Esophagus (tissue), 2 donors: ENCODE data around the gene ATXN7L1. TPM values are rescaled to one million over a fixed set of nuclear protein-coding genes. Genes with fewer than 3 reads are reported as not detected.
"Not testable (repeated sequence)": the region's sequence is repeated elsewhere in the genome, so short reads cannot be mapped to it uniquely, and the experiment has no call there.

Experiments
- H3K27ac ChIP-seq, 2 donors: one replicate each; pipeline ENCODE4 v1.5.1; 2013; ENCODE audit warnings: low read depth in 2 of 2, mild to moderate bottlenecking in 2 of 2, inconsistent platforms in 1 of 2, low read length in 1 of 2, moderate library complexity in 1 of 2
- H3K27me3 ChIP-seq, 2 donors: one replicate each; pipeline ENCODE4 v1.6.1; 2013; ENCODE audit warnings: low read length in 2 of 2, control low read depth in 1 of 2, mild to moderate bottlenecking in 1 of 2; ENCODE audit not compliant: insufficient read depth in 2 of 2, control insufficient read depth in 1 of 2
- H3K36me3 ChIP-seq, 2 donors: one replicate each; pipeline ENCODE4 v1.6.1; 2013; ENCODE audit warnings: low read length in 1 of 2; ENCODE audit not compliant: control insufficient read depth in 2 of 2, insufficient read depth in 2 of 2
- H3K4me1 ChIP-seq, 2 donors: one replicate each; pipeline ENCODE4 v1.6.1; 2013; ENCODE audit warnings: low read length in 1 of 2; ENCODE audit not compliant: control insufficient read depth in 2 of 2, insufficient read depth in 2 of 2
- H3K4me3 ChIP-seq, 2 donors: one replicate each; pipeline ENCODE4 v1.5.1; 2013; ENCODE audit warnings: low read length in 2 of 2, mild to moderate bottlenecking in 2 of 2, low read depth in 1 of 2, moderate library complexity in 1 of 2
- H3K9me3 ChIP-seq, 2 donors: one replicate each; pipeline ENCODE4 v1.6.1; 2013; ENCODE audit warnings: mild to moderate bottlenecking in 2 of 2, low read depth in 1 of 2, low read length in 1 of 2, moderate library complexity in 1 of 2; ENCODE audit not compliant: control insufficient read depth in 2 of 2, insufficient read depth in 1 of 2
- WGBS, 2 donors: extraction: QIAGEN DNeasy Blood & Tissue Kit; methylation state at CpG; one replicate each; pipeline ENCODE4 v1.1.7; 2013; 5-methylcytosine and 5-hydroxymethylcytosine counted together
- polyA plus RNA-seq, 2 donors: library from polyadenylated mRNA; stranded (reverse); fragments of 200-250 nt; gene quantifications; one replicate each; pipeline ENCODE4 v1.2.3, GENCODE V29; 2013
- donor health status: healthy with polysubstance abuse.
- donor health status: Bipolar disorder and iron deficiency.

Gene ATXN7L1
- polyA plus RNA-seq, 2 donors, result 4.0 to 4.8 TPM

DNA sequence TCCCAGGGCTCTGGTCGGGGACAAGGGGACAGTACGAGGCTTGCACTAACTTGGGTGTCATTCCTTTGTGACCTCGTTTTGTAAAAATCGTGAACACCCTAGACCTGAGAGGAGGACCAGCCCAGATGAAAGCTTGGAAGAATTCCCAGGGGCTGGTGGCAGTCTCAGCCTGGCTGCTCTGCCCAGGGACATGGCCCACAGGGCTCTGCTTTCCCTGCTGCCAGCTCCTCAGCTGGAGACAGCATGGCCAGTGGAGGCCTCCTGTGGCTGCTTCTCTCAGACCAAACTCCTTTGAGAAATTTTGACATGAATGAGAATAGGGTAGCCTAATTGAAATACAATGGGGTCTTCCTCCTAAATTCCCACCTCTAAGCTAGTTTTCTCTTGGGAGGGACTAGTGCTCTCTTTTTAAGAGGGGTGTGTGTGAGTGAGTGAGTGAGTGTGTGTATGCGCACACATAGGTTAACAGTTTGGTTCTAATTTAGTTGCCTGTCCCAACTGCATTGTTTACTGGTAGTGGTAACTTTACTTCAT, 154.8 kb downstream of the ATXN7L1 start:
- Histone ChIP-seq H3K36me3 (peaks cover 0 to 2% of the 10 kb centered on the region in 2 donors), H3K27me3 (no peaks in the 10 kb centered on the region), H3K4me1 (no peaks in the 10 kb centered on the region), H3K4me3 (no peak overlapping the region), H3K27ac (no peak overlapping the region), H3K9me3 (no peaks in the 10 kb centered on the region)
- WGBS, 2 donors, result 94% methylated on average over 5 of the region's 5 CpGs

- Histone ChIP-seq H3K36me3 (no peaks in the 10 kb centered on the region), H3K4me1 (no peaks in the 10 kb centered on the region), H3K4me3 (no peak overlapping the region), H3K9me3 (no peaks in the 10 kb centered on the region), H3K27me3 (no peaks in the 10 kb centered on the region), H3K27ac (no peak overlapping the region)
- WGBS, 2 donors, result 93% methylated on average over 4 of the region's 4 CpGs
These were observed 156.5 kb downstream of the ATXN7L1 start for GRCh38 chr7:105719919-105720318.

DNA sequence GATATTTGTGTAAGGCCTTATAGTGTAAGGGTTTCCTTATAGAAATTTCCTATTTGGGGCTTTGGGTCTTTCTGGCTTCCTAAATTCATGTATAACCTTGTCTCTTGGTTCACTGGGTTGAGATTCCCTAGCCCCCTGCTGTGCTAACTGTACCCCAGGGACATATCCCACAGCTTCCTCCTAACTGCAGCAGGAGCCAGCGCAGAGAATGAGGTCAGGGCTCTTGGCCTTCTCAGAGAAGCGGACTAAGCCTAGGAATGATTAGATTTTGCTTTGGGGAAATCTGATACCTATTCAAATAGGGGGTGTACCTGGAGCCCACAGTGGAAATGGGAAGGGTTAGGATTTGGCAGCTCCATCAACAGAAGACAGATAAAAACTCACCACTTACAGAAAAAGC, 157.0 kb downstream of the ATXN7L1 start:
- no peaks in the 10 kb centered on the region for H3K4me1 ChIP-seq
- H3K9me3 ChIP-seq, result no peaks in the 10 kb centered on the region
- no peaks in the 10 kb centered on the region for H3K27me3 ChIP-seq
- H3K4me3 ChIP-seq, result no peak overlapping the region
- no peak overlapping the region for H3K27ac ChIP-seq
- no peaks in the 10 kb centered on the region for H3K36me3 ChIP-seq
- WGBS, 2 donors, result 91 to 94% methylated on average over 2 of the region's 2 CpGs

DNA sequence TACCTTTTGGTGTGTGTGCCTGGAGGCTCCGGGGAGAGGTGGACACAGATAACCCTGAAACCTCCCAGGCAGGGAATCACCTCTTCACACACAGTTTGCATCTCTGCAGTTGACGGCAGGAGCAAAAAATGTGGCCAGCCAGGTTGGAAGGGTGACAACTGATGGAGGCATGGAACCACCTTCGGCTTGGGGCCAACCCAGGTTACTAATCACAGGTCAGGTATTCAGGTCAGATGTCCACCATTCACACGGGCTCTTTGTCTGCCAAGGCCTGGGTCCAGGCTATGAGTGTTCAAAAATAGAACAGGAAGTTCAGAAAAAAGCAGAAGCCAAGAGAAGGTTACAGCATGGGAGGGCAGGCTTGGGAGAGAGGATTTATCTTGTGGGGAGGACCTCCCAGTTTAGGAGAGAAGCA, 157.9 kb downstream of the ATXN7L1 start:
- Histone ChIP-seq H3K27me3 (no peaks in the 10 kb centered on the region), H3K27ac (no peak overlapping the region), H3K4me3 (no peak overlapping the region), H3K9me3 (no peaks in the 10 kb centered on the region), H3K4me1 (no peaks in the 10 kb centered on the region), H3K36me3 (no peaks in the 10 kb centered on the region)
- 67 to 71% methylated on average over 4 of the region's 4 CpGs for WGBS, 2 donors

GRCh38 chr7:105715528-105715927, 160.9 kb downstream of the ATXN7L1 start:
- Histone ChIP-seq H3K9me3 (peaks cover 6 to 10% of the 10 kb centered on the region in 2 donors), H3K4me1 (no peaks in the 10 kb centered on the region), H3K27me3 (no peaks in the 10 kb centered on the region), H3K36me3 (no peaks in the 10 kb centered on the region), H3K4me3 (no peak overlapping the region), H3K27ac (no peak overlapping the region)

GRCh38 chr7:105713488-105714465, 162.6 kb downstream of the ATXN7L1 start:
- H3K9me3 ChIP-seq, result peaks cover 6 to 10% of the 10 kb centered on the region in 2 donors
- no peaks in the 10 kb centered on the region for H3K4me1 ChIP-seq
- H3K36me3 ChIP-seq, result no peaks in the 10 kb centered on the region
- H3K27me3 ChIP-seq, result no peaks in the 10 kb centered on the region
- no peak overlapping the region for H3K4me3 ChIP-seq
- H3K27ac ChIP-seq, result no peak overlapping the region
- WGBS, 2 donors, result 70 to 85% methylated on average over 6 of the region's 6 CpGs

- no peaks in the 10 kb centered on the region for H3K4me1 ChIP-seq
- H3K27me3 ChIP-seq, result no peaks in the 10 kb centered on the region
- no peak overlapping the region for H3K4me3 ChIP-seq
- no peak overlapping the region for H3K27ac ChIP-seq
- 90 to 92% methylated on average over 3 of the region's 3 CpGs for WGBS, 2 donors
- H3K36me3 ChIP-seq, result no peaks in the 10 kb centered on the region
- H3K9me3 ChIP-seq, result peaks cover 6 to 10% of the 10 kb centered on the region in 2 donors
These were observed 163.5 kb downstream of the ATXN7L1 start for GRCh38 chr7:105712877-105713276.

DNA sequence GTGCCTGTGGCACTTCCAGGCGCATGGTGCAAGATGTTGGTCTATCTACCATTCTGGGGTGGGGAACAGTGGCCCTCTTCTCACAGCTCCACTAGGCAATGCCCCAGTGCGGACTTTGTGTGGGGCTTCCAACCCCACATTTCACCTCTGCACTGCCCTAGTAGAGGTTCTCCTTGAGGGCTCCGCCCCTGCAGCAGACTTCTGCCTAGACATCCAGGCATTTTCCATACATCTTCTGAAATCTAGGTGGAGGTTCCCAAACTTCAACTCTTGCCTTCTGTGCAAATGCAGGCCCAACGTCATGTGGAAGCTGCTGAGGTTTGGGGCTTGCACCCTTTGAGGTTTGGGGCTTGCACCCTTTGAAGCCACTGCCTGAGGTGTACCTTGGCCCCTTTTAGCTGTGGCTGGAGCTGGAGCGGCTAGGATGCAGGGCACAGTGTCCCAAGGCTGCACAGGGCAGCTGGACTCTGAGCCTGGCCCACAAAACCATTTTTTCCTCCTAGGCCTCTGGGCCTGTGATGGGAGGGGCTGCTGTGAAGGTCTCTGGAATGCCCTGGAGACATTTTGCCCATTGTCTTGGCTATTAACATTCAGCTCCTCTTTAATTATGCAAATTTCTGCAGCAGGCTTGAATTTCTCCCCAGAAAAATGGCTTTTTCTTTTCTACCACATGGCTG, 164.5 kb downstream of the ATXN7L1 start:
- Histone ChIP-seq H3K27me3 (no peaks in the 10 kb centered on the region), H3K4me3 (no peak overlapping the region), H3K36me3 (no peaks in the 10 kb centered on the region), H3K9me3 (peaks cover 6 to 10% of the 10 kb centered on the region in 2 donors), H3K27ac (no peak overlapping the region), H3K4me1 (no peaks in the 10 kb centered on the region)
- 97% methylated on average over 5 of the region's 5 CpGs for WGBS, 2 donors

- 96 to 97% methylated on average over 4 of the region's 4 CpGs for WGBS, 2 donors
- H3K27me3 ChIP-seq, H3K9me3 ChIP-seq, H3K27ac ChIP-seq, H3K4me3 ChIP-seq, H3K4me1 ChIP-seq, H3K36me3 ChIP-seq: not testable (repeated sequence)
These were observed 165.7 kb downstream of the ATXN7L1 start for GRCh38 chr7:105710720-105711119.
